ENCODE measurements around the gene ARIH2.

ARIH2 gene

DNA sequence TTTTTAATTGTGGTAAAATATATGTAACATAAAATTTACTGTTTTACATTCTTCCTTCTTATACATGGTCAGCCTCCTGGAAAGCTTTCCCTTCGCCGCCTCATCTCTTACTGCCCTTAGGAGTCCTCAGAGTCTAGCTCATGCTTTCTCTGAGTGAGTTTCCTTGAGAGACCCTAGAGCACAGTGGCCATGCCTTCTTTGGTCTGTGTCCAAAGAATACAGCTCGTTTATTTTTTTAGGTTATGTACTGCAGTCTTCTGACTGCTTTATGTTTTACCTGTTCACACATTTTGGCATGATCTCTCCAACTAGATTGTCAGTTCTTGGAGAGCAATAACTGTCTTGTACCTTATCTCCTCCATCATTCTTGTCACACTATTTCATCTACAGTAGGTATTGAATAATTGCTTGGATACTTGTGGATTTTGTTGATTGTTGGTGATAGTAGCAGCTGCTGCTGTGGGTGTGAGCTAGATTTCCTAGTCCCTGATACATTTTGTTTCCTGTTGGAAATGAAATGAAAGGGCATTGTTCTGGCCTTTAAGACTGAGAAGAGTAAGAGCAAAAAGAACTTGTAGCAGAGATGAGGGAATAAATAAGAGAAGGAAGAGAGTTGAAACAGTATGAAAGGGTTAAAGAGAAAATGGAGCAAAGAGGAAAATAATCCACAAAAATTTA is 10.9 kb downstream of the ARIH2 start:
- DNase-seq: no peak

DNA sequence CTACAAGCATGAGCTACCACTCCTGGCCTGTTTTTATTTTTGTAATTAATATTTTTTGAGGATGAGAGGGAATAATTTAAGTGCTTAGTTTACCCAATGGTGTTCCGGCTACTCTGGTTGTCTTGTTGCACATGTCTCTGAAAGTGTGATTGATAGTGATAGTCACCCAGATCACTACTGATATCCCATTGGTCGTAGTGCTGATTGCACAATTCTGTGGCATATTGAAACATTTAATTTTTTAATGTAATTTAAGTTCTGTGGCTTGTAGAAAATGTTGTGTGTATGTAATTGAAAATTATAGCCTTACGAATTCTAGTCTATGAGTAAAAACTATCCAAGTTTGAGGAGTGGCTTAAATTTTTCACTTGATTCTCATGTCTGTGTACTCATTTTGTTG is 11.9 kb downstream of the ARIH2 start:
- DNase-seq: peak; percentile 24

GRCh38 chr3:48931944-48932580 is 13.4 kb downstream of the ARIH2 start:
- peak; percentile 33 for DNase-seq

DNA sequence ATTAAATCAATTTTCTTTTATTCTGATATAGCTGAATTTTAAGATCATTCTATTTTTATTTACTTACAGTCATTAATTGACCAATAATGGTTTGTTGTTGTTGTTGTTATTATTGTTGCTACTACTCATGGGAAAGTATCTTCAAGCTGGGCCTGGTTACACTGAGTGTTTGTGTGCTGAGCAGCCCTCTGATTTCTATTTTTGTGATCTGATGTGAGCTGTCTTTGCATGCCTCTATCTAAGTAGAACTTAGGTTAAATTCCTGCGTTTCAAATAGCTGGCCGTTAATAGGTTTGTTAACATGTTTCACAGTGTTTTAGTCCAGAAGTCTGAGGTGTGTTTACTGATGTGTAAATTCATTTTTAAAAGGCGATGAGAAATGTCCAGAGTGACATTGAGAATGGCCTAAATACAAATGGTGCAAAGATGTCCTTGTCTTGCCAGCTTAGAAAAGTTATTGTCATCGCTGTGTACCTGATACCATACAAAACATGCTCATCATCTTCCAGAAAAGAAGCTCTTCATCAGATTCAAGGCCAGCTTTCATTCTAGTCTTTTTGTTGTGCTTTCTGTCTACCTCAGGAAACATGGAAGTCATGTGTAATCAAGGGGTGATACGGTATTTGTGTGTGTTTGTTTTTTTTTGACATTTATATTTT is 15.8 kb downstream of the ARIH2 start:
- DNase-seq: no peak

DNA sequence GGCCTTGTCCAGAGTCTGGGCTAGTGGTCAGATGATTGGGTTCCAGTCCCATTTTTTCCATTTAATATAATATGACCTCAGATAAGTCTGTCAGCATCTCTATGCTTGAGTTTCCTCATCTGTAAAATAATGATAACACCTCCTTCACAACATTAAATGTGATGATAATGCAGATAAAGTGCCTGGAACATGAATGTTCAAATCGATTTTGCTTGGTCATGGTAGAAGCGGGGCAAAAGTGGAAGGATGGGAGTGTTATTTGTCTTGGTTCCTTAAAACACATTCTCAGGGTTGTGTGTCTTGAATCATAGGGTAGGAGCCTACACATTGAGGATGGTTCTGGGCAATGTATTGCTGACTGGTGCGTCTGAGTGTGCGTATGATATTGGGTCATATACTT is 16.9 kb downstream of the ARIH2 start:
- no peak for DNase-seq

- no peak for DNase-seq
These were observed 19.5 kb downstream of the ARIH2 start for GRCh38 chr3:48938156-48938555.

GRCh38 chr3:48938689-48939088 is 20.0 kb downstream of the ARIH2 start:
- no peak for DNase-seq

- DNase-seq: peak; percentile 8
These were observed 26.8 kb downstream of the ARIH2 start for GRCh38 chr3:48945432-48945831.

DNA sequence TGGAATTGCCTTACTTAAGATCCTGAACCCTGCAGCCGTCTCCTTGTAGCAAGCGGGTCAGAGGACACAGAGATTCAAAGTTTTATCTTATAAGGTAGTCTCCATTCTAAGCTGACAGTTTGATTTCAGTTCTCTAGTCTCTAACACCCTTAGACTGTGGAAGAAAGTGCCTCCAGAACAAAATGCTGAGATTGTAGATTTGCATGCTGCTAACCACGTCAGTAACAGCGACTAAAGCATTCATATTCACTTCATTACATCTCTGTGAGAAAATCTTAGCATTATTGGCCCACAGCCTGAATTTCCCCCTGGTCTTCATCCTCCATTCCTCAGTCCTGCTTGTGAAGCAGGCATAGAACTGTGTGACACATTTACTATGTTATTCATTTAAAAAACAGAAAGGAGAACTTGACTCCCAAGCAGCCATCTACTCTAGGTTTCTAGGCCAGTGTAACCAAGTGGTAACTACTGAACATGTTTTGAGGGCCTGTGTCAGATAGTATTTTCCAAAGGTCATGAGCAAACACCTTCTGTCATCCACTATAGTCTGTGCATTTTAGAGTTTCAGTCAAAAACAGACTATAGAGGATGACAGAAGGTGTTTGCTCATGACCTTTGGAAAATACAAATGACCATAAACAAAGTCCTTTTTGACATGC is 27.4 kb downstream of the ARIH2 start:
- DNase-seq: no peak

DNA sequence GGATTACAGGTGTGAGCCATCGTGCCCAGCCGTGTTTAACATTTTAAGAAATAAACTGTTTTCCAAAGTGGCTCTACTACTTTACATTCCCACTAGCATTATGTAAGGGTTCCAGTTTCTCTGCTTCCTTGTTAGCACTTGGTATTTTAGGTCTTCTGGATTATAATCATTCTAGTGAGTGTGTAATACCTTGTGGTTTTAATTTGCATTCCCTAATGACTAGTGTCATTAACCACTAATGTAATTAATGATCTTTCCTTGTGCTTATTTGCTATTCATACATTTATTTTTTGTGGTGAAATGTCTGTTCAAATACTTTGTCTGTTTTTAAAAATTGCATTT is 30.7 kb downstream of the ARIH2 start:
- DNase-seq: no peak

GRCh38 chr3:48950051-48950450 is 31.4 kb downstream of the ARIH2 start:
- no peak for DNase-seq

DNA sequence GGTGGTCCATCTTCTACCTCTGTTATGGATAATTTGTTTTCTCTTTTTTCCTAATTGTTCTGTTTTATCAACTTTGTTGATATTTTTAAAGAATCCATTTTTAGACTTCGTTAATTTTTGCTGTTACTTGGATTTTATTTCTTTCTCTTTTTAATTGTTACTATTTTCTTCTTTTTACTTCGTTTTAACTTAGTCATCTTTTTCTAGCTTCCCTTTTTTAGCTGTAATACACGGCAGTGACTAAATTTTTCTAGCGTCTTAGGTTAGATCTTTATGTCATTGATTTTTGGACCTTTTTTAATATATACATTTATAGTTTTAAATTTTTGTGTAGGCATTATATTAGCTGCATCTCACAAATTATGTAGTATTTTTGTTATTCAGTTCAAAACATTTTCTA is 33.1 kb downstream of the ARIH2 start:
- no peak for DNase-seq

- peak; percentile 18 for DNase-seq
These were observed 34.0 kb downstream of the ARIH2 start for GRCh38 chr3:48952510-48953118.

- DNase-seq: no peak
These were observed 38.5 kb downstream of the ARIH2 start for GRCh38 chr3:48957006-48957705.

- no peak for DNase-seq
These were observed 42.3 kb downstream of the ARIH2 start for GRCh38 chr3:48960841-48961413.

DNA sequence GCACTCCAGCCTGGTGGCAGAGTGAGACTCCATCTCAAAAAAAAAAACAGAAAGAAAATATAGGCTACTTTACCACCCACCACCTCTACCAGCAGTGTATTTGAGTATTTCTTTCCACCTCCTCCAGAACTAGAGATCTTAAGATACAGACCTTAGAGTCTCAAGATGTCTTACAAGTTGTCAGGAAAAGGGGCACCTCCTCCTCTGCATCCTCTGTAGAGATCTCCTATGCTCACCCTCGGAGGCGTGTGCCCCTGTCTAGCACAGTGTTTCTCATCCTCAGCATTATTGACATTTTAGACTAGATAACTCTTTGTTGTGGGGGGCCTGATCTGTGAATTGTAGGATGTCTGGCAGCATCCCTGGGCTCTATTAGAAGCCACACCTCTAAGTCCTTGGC is 43.7 kb downstream of the ARIH2 start:
- no peak for DNase-seq

GRCh38 chr3:48962939-48963338 is 44.3 kb downstream of the ARIH2 start:
- DNase-seq: no peak

DNA sequence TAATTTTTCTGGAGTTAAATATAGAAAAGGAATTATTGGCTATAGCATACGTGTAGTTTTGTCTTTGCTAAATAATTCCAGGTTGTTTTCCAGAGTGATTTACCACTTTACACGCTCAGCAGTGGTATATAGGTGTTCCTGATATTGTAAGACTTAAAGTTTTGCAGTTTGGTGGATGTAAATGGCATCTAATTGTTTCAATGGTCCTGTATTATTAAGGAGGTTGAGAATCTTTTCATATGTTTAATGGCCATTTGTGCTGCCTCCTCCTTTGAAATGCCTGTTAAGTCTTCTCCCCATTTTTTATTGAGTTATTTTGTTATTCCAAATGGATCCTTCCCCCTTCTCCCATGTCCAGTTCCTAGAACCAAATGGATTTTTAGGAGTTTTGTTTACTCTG is 44.9 kb downstream of the ARIH2 start:
- DNase-seq: no peak

GRCh38 chr3:48966367-48966766 is 47.7 kb downstream of the ARIH2 start:
- DNase-seq: peak; percentile 24

DNA sequence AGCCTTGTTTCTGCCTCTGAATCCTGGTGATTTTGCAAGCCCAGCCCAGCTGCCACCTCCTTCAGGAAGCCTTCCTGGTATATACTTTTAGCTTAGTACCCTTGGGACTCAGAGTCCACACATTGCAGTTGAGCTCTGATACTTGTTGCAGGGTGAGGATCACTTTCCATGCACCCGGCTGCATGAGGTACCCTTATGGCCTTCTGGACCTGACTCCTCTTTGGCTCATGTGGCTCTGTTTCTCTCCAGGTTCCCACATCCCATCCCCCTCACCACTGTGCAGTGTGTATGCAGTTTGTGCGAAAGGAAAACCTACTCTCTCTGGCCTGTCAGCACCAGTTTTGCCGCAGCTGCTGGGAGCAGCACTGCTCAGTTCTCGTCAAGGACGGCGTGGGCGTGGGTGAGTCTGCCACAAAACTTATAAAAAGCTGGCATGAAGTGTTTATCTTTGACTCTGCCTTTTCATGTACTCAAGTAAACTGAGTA is 48.3 kb downstream of the ARIH2 start:
- DNase-seq: no peak

GRCh38 chr3:48970586-48970985 is 51.9 kb downstream of the ARIH2 start:
- no peak for DNase-seq

Measured in activated CD4-positive, alpha-beta T cell treated with anti-CD3 and anti-CD28 coated beads, Interleukin-2, amount 50 U/mL, for 16 hours (primary cell).